HG03575 (cell line): ENCODE measurements around the gene PEPD.
"Not testable (repeated sequence)": the region's sequence is repeated elsewhere in the genome, so short reads cannot be mapped to it uniquely, and the experiment has no call there.

Experiments
- ATAC-seq: cut with Tn5 transposase; IDR thresholded peaks from one replicate; pipeline ENCODE4 v1.9.1; 2021; ENCODE audit not compliant: unreplicated experiment, insufficient number of reproducible peaks, low FRiP score; ENCODE audit errors: extremely low read depth

Gene PEPD

DNA sequence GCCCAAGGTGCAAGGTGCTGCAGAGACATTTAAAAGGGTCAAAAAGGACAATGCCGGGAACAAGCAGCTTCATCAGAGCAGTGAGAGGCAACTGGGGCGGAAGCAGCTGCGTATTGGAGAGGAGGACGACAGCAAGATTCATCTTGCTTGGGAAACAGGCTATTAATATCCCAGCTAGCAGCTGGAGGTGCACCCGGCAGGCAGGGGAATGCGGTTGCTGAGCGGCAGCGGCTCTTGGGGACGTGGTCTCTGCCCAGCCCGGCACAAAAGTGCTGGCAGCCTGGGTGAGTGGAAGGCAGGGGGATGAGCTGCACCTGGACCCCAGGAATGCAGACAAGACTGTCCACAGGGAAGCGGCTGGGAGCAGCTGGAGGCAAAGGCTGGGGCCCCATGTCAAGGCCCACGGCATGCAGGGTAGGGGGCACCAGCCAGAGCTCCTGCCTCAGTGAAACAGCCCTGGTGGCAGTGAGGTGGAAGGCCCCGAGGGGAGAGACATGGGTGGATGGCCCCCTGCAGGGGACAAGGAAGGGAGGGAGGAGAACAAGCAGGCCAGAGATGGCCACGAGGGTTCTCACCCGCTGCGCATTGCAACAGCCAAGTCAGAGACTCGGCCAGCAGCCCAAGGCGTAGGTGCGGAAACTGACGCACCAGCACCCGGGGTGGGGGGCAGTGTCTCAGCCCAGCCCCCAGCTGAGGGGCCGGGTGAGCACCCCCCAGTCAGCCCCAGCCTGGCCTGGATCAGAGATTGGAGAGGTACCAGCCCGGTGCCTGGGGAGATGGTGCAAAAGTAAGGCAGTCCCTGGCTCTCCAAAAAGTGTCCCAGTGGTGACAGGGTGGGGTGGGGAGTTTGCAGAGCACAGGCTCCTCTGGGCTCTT, 34.4 kb downstream of the PEPD start:
- no peak for ATAC-seq

DNA sequence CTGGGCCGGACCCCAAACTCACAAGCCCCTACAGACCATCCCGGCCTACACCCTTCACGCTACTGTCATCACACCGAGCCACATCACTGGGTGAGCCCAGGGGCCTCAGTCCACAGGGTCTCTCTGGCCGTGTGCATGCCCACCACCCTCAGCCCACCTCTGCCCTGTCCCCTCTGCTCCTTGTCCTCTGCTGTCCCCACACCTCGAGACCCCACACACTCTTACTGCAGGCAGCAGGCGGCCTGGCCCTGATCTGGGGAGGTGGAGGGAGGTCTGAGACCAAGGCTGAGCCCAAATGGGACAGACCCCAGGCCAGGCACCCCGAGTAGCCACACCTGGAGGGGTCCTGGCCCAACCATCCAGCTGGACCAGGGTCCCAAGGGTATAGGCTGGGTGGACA, 35.2 kb downstream of the PEPD start:
- no peak for ATAC-seq

DNA sequence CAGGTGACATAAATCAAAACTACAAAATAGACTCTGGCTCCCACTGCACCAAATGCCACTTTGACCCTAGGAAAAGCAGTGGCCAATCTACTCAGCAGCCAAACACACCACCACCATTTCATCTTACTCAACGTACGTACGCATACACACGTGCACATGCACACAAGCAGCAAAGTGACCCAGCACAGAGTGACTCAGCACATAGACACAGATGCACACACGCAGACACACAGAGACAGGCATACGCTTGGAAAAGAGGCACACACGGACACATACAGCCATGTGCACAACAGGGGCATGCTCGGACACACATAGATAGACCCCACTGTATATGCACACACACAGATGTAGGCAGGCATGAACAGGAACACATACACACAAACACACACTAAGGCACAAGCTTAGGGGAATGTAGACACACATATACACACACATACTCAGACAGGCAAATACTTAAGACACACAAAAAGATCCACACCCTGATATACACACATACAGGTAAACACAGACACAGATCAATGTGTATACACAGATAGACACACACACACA, 37.3 kb downstream of the PEPD start:
- no peak for ATAC-seq

DNA sequence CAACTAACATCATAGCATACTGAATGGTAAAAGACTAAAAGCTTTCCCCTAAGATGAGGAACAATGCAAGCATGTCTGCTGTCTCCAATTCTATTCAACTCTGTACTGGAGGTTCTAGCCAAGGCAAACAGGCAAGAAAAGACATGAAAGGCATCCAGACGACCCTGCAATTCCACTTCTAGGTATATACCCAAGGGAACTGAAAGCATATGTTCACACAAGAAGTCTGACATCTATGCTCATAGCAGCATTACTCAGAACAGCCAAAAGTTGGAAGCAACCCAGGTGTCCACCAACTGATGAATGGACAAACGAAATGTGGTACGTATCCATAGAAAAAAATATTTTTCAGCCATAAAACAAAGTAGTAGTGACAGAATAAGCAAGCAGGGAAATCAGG, 39.1 kb downstream of the PEPD start:
- no peak for ATAC-seq

DNA sequence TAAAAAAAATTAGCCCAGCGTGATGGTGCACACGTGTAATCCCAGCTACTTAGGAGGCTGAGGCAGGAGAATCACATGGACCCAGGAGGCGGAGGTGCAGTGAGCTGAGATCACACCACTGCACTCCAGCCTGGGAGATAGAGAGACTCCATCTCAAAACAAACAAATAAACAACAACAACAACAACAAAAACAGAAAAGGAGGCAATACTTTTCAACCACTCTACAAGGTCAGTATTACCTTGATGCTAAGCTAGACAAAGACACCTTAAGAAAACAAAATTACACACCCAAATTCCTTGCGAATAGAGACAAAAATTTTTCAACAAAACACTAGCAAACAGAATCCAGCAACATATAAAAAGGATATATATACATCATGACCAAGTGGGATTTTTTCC, 39.7 kb downstream of the PEPD start:
- no peak for ATAC-seq

DNA sequence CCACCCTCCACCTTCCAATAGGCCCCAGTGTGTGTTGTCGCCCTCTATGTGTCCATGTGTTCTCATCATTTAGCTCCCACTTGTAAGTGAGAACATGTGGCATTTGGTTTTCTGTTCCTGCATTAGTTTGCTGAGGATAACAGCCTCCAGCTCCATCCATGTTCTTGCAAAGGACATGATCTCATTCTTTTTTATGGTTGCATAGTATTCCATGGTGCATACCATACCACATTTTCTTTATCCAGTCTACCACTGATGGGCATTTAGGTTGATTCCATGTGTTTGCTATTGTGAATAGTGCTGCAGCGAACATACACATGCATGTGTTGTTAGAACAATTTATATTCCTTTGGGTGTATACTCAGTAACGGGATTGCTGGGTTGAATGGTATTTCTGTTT, 42.0 kb downstream of the PEPD start:
- ATAC-seq = not testable (repeated sequence)

DNA sequence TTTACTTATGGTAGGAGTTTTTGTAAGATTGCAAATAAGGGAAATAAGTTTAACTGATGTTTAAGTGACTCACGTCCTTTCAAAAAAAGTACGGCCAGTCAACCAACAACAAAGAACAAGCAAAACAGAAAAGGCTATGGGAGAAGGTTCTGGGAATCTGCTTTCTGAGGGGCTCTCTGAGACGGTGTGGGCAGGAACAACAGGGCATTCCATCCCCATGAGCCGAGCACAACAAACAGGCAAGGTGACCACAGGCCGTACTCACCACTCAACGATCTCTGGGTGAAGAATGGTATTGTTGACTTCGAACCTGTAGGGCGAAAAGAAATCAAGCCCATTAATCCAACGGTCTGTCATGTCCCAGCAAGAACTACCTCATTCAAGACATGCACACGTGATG, 43.8 kb downstream of the PEPD start:
- no peak for ATAC-seq

DNA sequence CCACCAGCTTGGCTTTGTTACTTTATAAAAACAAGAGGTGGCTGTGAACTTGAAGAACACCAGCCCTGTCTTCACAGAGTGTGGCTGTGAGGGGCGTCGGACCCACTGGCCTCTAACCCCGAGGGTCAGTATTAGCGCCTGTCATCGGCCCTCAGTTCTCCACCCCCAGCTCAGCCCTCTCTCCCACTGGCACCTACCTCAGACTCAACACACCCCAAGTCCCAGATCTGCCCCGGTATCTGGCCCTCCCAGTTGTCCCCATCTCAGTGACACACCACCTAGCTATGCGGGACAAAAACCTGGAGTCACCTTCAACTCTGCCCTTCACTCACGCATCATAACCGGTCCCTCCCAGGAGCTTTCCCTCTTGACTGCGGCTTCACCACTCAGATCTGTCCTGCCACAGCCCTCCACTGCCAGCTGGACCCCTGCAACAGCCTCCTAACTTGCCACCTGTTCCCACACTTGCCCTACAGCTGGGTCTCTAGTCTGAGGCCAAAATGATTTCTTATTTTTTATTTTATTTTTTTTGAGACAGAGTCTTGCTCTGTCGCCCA, 45.4 kb downstream of the PEPD start:
- no peak for ATAC-seq

DNA sequence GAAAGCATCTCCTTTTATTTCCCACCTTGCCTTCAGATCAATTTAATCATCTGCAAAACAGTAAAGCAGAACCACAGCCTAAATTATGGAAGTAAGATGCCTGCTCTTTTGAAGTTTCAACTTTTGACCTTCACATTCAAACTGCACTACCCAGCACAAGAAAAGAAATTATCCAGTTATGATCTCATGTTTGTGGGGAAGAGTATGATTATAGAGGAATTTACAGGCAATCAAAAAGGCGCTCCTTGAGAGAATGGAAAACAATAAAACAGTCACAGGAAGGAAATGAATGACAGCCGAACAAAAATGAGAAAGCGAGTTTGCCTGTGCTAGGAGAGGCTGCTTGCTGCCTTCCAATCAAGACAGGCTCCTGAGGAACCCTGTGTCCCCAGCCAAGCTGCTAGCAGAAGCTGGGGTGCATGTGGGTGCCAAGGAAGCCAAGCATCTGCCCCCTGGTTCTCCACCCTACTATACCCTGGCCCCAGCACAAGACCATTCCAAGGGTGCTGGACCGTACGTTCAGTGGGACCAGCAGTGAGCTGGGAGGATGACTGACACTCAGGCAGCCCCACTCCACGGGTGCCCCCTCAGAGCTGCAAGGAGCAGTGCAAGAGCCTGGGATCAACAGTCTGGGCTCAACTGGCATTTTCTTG, 47.8 kb downstream of the PEPD start:
- no peak for ATAC-seq

DNA sequence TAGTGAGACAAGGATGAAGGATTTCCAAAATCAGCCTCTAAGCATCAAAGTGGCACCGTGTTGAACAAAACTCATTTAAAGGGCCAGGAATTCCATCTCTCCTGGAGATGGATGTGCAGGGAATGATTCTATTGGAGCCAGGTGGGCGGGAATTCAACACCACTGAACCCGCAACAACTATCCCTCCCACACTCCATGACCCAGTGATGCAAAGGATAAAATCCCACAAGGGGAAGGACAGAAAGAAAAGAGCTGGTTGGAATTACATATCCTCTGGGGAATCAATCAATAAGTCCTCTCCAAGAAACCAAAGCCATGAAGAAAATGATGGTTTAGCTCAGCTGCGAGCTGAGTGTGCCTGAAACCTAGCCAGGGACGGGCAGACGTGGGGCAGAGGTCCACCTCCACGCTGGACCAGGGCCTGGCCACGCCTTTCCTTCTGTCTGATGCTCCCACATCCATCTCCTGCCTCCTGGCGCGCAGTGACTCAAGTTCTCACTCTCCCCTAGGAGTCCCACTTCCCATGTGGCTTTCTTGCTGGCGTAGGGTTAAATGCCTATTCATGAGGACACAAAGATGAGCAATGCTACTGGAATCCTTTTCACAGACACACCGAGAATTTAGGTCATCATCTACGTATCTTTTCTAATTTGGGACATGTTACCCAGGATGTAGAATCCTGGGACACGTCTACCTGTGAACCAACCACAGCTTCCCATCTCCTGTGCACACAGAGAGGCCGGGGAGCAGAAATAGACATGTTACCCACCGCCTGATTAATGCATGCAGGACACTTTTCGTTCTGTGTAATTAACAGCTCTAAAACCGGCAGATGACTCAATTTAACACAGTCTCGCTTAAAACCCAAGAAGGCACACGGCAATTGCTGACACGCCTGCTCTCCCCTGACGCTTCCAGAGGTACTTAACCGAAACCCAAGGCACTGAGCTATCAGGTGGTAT, 48.6 kb downstream of the PEPD start:
- ATAC-seq = no peak

DNA sequence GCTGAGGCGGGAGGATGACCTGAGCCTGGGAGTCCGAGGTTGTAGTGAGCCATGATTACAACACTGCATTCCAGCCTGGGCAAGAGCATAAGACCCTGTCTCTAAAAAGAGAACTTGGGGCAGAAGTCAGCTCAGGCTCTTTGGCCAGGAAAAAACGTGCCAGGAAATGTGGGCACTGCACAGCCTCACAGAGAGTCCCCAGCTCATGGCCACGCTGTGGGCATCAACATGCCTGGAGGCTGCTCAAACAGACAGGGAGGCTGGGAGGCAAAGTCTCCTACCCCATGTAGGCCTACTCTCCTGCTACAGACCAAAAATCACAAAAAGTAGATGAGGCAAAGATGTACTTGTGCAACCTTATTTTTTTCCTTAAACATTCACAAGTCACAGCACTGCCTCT, 49.4 kb downstream of the PEPD start:
- ATAC-seq = no peak

DNA sequence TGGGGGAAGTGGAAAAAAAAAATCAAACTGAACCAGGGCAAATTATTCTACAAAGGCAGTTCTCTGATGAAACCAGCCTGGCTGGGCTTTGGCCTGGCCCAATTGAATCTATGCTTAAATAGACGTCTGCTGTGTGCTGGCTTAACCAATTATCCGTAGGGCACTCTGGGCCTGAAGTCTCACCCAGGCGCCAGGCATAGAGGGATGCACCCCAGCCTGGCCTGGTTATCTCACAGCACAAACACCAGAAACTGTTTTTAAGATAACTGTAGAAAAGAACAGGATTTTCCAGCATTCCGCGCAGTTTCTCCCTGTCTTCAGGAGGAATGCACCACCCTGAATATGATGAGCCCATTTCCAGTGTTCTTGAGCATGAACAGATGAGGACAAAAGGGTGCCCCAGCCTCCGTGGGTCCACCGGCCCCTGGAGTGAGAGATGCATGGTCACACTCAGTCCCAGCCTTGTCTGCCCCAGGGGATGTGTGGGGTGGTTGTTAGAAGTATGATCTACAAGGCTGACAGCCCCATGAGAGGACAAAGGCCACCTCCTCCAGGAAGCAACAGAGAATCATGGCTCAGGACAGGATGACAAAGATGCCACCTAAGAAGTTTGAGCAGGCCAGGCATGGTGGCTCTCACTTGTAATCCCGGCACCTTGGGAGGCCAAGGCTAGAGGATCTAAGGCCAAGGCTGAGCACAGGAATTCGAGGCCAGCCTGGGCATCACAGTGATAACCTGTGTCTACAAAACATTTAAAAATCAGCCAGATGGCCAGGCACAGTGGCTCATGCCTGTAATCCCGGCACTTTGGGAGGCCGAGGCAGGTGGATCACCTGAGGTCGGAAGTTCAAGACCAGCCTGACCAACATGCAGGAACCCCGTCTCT, 50.2 kb downstream of the PEPD start:
- no peak for ATAC-seq

DNA sequence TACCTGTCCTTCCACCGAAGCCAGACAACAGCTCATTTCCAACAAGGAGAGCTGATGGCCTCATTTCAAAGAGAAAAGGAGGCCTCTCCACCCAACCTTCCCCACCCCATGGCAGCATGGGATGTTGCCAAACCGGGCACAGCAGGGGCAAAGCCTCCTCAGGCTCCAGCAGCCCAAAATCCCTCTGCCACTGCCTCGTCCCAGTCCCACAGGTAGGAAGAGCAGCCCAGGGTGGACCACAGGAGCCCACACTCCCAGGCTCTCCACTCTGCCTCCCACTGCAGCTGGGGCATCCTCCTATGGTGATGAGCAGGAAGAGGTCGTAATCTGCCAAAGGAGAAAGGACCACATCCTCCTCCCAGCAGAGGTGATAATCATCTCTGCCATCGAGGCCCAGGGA, 50.9 kb downstream of the PEPD start:
- ATAC-seq = no peak

DNA sequence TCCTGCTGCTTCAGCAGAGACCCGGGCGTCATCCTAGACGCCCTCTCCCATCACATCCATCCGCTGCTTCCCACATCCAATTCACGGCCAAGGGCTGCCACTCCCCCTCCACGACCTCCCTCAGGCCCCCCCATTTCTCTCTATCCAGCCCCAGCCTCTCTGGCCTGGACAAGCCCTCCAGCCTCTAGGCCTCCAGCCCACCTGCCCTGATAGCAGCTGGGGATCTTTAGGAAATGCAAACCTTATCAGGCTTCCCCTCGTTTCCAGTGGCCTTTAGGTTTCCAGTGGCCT, 51.6 kb downstream of the PEPD start:
- no peak for ATAC-seq

DNA sequence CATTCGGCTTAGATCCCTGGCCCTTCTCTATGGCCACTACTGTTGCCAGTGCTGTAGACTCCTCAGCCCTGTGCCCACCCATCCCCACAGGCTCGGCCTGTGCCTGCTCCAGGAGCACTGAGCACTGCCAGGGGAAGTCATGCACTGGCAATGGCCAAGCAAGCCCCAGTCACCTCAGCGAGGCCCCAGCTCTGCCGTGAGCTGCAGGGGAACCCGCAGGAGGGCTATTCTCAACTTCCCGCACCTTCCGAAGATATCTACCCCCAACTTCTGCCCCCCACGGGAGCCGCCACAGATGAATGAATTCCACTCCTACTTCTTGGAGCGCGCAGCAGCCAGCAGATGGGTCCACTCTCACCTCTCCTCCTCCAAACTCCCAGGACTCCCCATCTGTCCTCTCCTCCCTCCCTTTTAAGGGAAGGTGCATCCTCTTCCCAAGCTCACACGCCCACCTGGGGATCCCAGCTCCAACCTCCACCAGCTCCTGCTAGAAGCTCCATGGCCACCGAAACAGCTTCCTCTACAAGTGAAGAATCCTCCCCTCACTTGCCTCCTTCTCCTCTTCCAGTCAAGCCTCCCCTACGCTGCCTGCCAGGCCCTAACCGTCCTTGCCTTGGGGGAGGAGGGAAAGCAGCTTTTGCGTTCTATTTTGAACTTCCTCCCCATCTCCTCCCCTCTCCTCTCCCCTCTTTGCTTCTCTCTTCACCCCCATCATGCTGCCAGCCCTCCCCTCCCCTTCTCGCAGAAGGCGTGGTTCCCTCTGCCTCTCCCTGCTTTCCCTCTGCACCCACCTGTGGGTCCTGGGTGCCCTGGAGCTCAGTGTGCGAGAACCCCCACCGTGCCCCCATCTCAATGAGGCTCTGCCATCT, 52.2 kb downstream of the PEPD start:
- no peak for ATAC-seq

DNA sequence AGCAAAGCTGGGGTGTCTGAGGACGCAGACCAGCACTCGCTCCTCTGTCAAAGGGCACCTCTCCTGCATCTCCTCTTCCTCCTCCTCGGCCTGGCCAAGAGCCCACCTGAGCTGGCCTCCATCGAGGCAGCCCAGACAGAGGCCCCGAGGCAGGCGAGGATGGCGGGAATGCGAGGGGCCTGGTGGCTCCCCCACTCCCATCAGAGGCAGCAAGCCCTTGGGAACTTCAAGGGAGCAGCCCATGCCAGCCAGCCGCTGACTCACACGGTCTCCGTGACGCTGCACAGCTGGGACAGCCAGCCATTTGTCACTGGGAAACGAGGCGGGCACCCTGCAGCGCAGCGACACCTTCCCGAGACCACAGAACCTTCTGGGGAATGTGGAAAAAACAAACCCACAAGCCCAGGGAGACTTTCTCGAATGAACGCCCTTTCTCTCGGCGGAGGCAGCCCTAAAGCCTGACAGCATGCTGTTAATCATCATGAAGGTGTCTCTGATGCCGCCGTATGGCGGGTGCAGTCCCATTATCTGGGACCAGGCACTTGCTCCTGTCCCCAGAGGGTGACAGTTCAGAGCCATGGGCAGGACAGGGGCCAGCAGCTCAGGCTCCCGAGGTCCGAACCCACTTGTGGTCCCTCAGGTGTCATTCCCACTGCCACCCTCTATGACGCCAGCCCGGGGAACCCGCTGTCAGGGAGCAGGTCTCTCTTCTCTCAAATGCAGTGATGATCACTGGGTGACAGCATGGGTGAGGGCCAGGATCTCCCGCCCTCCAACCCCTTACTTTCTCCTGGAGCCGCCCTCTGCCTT, 53.0 kb downstream of the PEPD start:
- no peak for ATAC-seq

DNA sequence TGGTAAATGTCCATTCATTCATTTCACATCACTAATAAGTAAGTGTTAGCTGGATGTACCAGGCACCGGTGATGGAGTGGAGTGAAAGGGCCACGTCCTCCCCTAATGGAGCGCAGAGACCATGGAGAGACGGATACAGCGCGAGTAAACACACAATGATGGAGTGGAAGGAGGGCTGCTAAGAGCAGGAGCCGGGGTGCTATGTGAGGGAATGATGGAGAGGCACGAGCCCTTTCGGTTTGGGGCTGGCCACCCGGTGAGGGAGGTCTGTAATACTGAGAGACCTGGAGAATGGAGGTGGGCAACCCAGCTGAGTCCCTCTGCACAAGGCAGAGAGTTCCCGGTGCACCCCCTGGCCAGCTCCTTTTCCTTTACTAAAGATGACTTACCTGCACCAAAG, 53.7 kb downstream of the PEPD start:
- no peak for ATAC-seq
